RWPE1 (cell line): ENCODE results near the gene RAC2.
"Not testable (repeated sequence)": the region's sequence is repeated elsewhere in the genome, so short reads cannot be mapped to it uniquely, and the experiment has no call there.

ENCODE experiments used
- CTCF ChIA-PET: fragments of 350-600 bp; sonication (Branson Sonifier 250); formaldehyde crosslinking; extraction: SDS; loops from one replicate; lab custom pipeline; 2021; lab: Yijun Ruan, JAX
- POLR2A ChIA-PET: fragments of 400-600 bp; formaldehyde crosslinking; extraction: SDS; loops from one replicate; lab custom pipeline; 2020; ENCODE audit warnings: antibody characterized with exemption; ENCODE audit not compliant: low non-redundant PET; lab: Yijun Ruan, JAX
- DNase-seq: peaks from one replicate; pipeline ENCODE4 v3.0.0; 2012; ENCODE audit warnings: low spot score
- H3K27ac ChIP-seq: fragments of 450-650 bp; 2 replicates; pipeline ENCODE4 v1.5.1; 2017
- TF ChIP-seq, protein P1 (sequence below): fragments of 450-650 bp; conservative IDR thresholded peaks from 2 replicates; pipeline ENCODE4 v1.5.1; 2017; ENCODE audit warnings: low read depth, mild to moderate bottlenecking

The RAC2 gene

DNA sequence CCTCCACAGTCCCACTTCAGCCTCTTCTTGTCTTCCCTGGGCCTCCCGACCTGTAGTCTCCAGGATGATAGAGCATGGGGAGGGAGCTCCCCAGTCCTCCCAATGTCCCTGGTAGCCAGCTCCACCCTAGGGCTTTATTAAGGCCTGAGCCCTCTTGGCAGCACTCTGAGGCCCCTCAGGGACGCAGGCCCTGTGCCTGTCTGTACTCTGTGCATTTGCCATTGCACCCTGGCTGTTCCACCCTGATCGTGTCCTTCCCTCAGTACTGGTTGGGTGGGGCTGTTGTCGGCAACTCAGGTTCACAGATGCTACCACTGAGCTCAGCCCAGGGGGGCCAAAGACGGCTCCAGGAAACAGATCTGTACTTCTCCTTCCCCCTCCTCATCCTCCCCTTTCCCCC is 39.0 kb downstream of the RAC2 start:
- TF ChIP-seq, protein P1, sequence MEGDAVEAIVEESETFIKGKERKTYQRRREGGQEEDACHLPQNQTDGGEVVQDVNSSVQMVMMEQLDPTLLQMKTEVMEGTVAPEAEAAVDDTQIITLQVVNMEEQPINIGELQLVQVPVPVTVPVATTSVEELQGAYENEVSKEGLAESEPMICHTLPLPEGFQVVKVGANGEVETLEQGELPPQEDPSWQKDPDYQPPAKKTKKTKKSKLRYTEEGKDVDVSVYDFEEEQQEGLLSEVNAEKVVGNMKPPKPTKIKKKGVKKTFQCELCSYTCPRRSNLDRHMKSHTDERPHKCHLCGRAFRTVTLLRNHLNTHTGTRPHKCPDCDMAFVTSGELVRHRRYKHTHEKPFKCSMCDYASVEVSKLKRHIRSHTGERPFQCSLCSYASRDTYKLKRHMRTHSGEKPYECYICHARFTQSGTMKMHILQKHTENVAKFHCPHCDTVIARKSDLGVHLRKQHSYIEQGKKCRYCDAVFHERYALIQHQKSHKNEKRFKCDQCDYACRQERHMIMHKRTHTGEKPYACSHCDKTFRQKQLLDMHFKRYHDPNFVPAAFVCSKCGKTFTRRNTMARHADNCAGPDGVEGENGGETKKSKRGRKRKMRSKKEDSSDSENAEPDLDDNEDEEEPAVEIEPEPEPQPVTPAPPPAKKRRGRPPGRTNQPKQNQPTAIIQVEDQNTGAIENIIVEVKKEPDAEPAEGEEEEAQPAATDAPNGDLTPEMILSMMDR: no peak
- DNase-seq: no peak
- POLR2A ChIA-PET: no interaction called here
- no peak overlapping the region for H3K27ac ChIP-seq
- CTCF ChIA-PET: no interaction called here

DNA sequence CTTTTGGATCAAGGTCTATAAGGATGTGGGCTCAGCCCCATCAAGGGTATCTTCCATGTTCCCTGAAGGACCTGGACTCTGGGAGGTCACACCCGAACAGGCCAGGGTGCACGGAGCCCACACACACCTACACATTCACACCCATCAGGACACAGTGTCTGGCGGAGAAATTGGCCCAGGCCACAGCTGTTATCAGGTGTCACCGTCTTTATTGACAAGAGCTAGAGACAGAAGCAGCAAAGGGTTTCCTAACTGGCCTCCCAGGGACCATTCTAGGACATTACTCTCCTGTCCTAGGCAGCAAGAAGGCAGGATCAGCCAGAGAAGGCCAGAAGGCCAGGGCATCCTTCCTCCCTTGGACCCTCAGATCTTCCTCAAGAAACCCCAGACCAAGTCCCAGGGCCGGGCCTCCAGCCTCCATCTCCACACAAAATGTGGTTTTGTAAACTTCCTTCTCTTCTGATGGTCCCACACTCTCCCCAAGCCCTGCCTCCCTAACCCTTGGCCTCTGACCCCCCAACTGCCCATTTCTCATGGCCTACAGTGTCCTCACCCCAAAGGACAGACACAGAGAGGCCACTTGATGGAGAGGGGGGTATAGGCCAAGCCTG is 39.9 kb downstream of the RAC2 start:
- no peak overlapping the region for H3K27ac ChIP-seq
- POLR2A ChIA-PET: no interaction called here
- no peak for DNase-seq
- TF ChIP-seq, protein P1: no peak
- CTCF ChIA-PET: no interaction called here

DNA sequence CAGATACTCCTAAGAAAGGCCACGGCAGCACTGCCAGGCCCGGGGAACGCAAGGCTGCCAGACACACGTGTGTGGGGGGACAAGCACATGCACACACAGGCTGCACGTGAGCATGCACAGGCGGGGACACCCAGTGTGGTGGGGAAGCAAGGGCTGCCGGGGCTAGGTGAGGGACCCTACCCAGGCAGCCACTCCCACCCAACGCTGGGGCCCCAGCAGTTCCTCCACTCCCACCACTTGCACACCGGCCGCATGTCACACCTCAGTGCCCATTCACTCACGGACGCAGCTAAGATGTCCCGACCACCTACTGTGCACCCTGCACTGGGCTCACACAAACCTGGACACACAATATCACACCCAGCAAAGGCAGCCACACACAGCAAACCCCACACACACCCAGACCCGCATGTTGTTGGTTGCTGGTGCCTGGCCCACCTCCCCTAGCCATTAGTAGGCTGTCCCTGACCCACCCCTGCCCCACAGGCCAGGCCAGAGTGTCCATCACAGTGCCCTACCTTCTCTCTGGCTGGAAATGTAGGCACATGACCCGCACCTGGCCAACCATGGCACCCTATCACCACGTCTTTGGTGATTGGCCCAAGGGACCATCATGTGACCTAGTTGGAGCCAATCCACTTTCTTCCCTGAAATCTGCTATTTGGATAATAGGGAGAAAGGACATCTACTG is 40.6 kb downstream of the RAC2 start:
- POLR2A ChIA-PET: no interaction called here
- TF ChIP-seq, protein P1: no peak
- DNase-seq: no peak
- CTCF ChIA-PET: no interaction called here
- H3K27ac ChIP-seq: no peak overlapping the region

DNA sequence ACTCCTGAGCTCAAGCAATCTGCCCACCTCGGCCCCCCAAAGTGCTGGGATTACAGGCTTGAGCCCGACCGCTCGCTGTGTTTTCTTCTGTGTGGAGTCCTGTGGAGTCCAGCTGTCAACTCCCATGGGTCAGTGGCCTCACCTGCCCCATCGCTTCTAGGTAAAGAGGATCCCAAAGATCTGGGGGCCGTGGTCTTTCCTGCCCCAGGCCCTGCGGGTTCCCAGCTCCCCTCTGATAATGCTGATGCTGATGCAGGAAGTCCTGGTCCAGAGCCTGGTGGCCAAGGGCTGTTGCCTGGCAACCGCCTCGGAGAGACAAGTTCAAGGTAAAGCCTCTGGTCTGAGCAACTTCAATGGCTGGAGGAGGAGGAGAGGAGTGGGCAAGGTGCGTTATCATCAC is 41.4 kb downstream of the RAC2 start:
- TF ChIP-seq, protein P1: no peak
- no peak for DNase-seq
- POLR2A ChIA-PET: no interaction called here
- CTCF ChIA-PET: no interaction called here
- H3K27ac ChIP-seq: no peak overlapping the region

DNA sequence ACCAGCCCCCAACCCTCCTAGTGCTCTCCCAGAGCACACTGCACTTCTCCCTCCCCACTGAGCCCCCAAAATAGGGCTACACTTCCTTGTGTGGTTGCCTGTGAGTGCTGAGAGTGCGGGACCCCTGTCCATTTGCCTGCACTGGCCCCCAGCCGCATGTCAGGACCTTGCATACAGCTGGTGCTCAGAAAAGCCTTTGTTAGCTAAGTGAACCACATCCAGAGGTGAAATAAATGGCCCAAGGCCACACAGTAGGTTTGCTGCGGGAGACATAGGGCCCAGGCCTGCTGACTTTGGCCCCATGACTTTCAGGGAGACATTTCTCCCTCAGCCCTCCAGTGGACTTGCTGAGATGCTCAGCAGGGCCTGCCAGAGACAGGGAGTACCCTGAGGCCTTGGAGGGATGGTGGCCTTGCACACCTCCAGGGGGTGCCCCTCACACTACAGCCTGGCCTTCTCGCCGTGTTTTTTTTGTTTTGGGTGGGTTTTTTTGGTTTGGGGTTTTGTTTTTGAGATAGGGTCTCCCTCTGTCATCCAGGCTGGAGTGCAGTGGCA is 42.0 kb downstream of the RAC2 start:
- DNase-seq: no peak
- peak overlapping the region; percentile 15; the same call in 1 of the 2 replicates for H3K27ac ChIP-seq
- TF ChIP-seq, protein P1: no peak
- CTCF ChIA-PET: no interaction called here
- POLR2A ChIA-PET: no interaction called here

DNA sequence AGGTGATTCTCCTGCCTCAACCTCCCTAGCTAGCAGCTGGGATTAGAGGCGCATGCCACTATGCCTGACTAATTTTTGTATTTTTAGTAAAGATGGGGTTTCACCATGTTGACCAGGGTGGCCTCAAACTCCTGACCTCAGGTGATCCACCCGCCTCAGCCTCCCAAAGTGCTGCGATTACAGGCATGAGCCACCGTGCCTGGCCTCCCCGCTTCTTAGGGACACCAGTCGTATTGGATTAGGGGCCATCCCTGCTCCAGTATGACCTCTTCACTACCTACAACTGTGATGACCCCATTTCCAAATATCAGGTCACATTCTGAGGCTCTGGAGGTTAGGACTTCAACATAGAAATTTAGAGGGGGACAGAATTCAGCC is 42.6 kb downstream of the RAC2 start:
- CTCF ChIA-PET: interaction anchor here (0.5 to 0.6 kb wide), 2 partner anchors 24 to 255 kb away, joined by 3 read pairs; no protein-coding TSS in a partner anchor
- DNase-seq, POLR2A ChIA-PET: not testable (repeated sequence)
- H3K27ac ChIP-seq: peak overlapping the region; percentile 98; the same call in 1 of the 2 replicates

DNA sequence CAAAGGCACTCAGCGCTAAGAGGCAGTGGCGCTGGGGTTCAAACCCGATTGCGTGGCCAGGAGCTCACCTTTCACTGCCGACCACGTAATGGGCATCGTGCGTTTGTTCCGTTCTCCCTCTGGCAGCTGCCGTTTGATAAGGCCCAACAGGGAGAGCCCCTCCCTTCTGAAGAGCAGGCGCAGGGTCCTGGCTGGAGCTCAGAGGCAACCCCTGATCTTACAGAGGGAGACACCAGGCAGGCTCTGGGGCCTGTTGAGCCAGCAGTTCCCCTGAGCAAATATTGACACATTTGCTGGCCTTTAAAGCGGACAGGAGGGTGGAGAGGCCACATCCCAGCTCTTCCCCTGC is 44.3 kb downstream of the RAC2 start:
- ChIA-PET POLR2A (no interaction called here), CTCF (interaction anchor here (0.6 to 1.3 kb wide), 6 partner anchors 11 to 262 kb away, joined by 3 to 5 read pairs (median 4); no protein-coding TSS in a partner anchor)
- TF ChIP-seq, protein P1: peak; percentile 53
- peak overlapping the region; percentile 98 for H3K27ac ChIP-seq
- DNase-seq: no peak
